Heart left ventricle (tissue), 16 donors: ENCODE results near the gene IL12A. TPM values are rescaled to one million over a fixed set of nuclear protein-coding genes. Genes with fewer than 3 reads are reported as not detected.

Experiments used
- ATAC-seq, 4 donors: fragments of 200-7000 bp; cut with Tn5 transposase; one replicate each; pipeline ENCODE4 v1.9.1; 2020 to 2022; ENCODE audit warnings: moderate library complexity in 4 of 4, mild to moderate bottlenecking in 3 of 4, moderate number of reproducible peaks in 1 of 4
- DNase-seq, 5 donors: peaks; one replicate each; pipeline ENCODE4 v3.0.0-alpha.2; 2020
- H3K27ac ChIP-seq, 12 donors: fragments of 200-600 bp; sonication (generic) in 4 of 12; one replicate each; pipeline versions ENCODE4 v1.5.0 to v1.8.0; 2016 to 2022; ENCODE audit warnings: mild to moderate bottlenecking in 2 of 12
- H3K27me3 ChIP-seq, 9 donors: fragments of 200-600 bp; sonication (generic) in 2 of 9; one replicate each; pipeline versions ENCODE4 v1.5.1 to v1.8.0; 2016 to 2022; ENCODE audit warnings: mild to moderate bottlenecking in 3 of 9
- H3K36me3 ChIP-seq, 9 donors: fragments of 200-600 bp; sonication (generic) in 2 of 9; one replicate each; pipeline versions ENCODE4 v1.5.0 to v1.8.0; 2018 to 2022; ENCODE audit warnings: mild to moderate bottlenecking in 2 of 9
- H3K4me1 ChIP-seq, 12 donors: fragments of 200-600 bp; sonication (generic) in 4 of 12; one replicate each; pipeline versions ENCODE4 v1.5.0 to v1.8.0; 2016 to 2022; ENCODE audit warnings: mild to moderate bottlenecking in 3 of 12
- H3K4me3 ChIP-seq, 12 donors: fragments of 200-600 bp; sonication (generic) in 4 of 12; one replicate each; pipeline versions ENCODE4 v1.5.0 to v1.8.0; 2017 to 2022; ENCODE audit warnings: mild to moderate bottlenecking in 9 of 12, moderate library complexity in 4 of 12
- H3K9me3 ChIP-seq, 12 donors: fragments of 200-600 bp; sonication (generic) in 4 of 12; one replicate each; pipeline versions ENCODE4 v1.5.0 to v1.8.0; 2016 to 2022; ENCODE audit warnings: mild to moderate bottlenecking in 1 of 12
- CTCF ChIP-seq, 12 donors: fragments of 200-600 bp; sonication (generic) in 4 of 12; IDR thresholded peaks; one replicate each; pipeline versions ENCODE4 v1.5.0 to v1.8.0; 2018 to 2022; ENCODE audit warnings: antibody characterized with exemption in 12 of 12, mild to moderate bottlenecking in 5 of 12
- POLR2A ChIP-seq, 2 donors: fragments of 450-650 bp; IDR thresholded peaks; one replicate each; pipeline ENCODE4 v1.6.1; 2017; ENCODE audit warnings: antibody characterized with exemption in 2 of 2, mild to moderate bottlenecking in 2 of 2, moderate library complexity in 2 of 2
- WGBS, 4 donors: extraction: QIAGEN DNeasy Blood & Tissue Kit in 2 of 4; methylation state at CpG; one replicate each; pipeline versions ENCODE4 v1.1.5 to v1.1.7; 2013 to 2018; 5-methylcytosine and 5-hydroxymethylcytosine counted together
- intact Hi-C, 10 donors: fragments of 100-400 bp; cut with DNase I; formaldehyde crosslinking; loops; one replicate each; pipeline versions ENCODE4 v1.11.1 to v1.14.2; 2022
- polyA plus RNA-seq, 2 donors: library from polyadenylated mRNA; stranded (reverse); fragments of 200-250 nt; gene quantifications; one replicate each; pipeline ENCODE4 v1.2.3, GENCODE V29; 2013
- total RNA-seq, 9 donors: library from RNA; depleted of rRNA in 2 of 9; stranded (reverse); fragments of >200 nt in 2 of 9; fragmentation: NEBNext Ultra II Directional in 3 of 9; extraction: Animal tissue kit (Norgen Biotek cat#: 25700) in 3 of 9; gene quantifications; one replicate each; pipeline versions ENCODE4 v1.1.0 to v1.2.4, GENCODE V29; 2016 to 2023
- donor health status: ischemic (EF 13 %, LVEDD 7.1; RV severe dilation, severe dysfunction).
- donor health status: healthy with polysubstance abuse.
- donor health status: DM: no; HTN: yes; CAD: no.
- donor health status: DM: no; HTN: no; CAD: no.
- donor health status: ischemic (EF 25% LVEDD 6.9; RV normal size, moderate dysfunction).
- donor health status: ischemic (EF 25% LVEDD 5.7; RV mildly dilated, moderate dysfunction).
- donor health status: healthy.
- donor health status: DM: yes; HTN: yes; CAD: no.
- donor health status: ischemic (EF 35%, LVEDD 5.7; RV mildly dilated, moderate dysfunction).
- donor health status: nonischemic (EF 11% LVEDD 7.7; RV severe dilation, severe dysfunction).
- donor health status: DM: yes; HTN: yes; CAD: no.
- donor health status: PGD.
- donor health status: ischemic (EF 29% LVEDD 5.4; RV normal size, mild dysfunction).
- donor health status: nonischemic (EF 23%, LVEDD 6.1; RV moderate dilation, normal function).

Gene IL12A
- total and polyA plus RNA-seq, 11 donors, result 0.42 to 3.3 (median 0.57) TPM

GRCh38 chr3:160001850-160002623 is 13.4 kb downstream of the IL12A start:
- TF ChIP-seq POLR2A (IDR thresholded peaks at IDR 0.05) (no peak), CTCF (IDR thresholded peaks at IDR 0.05) (no peak)
- 75 to 89% (median 83%) methylated on average over 7 of the region's 7 CpGs for WGBS, 4 donors
- Histone ChIP-seq H3K4me3 (no peak overlapping the region), H3K36me3 (no peaks in the 10 kb centered on the region), H3K9me3 (no peaks in the 10 kb centered on the region), H3K27ac (no peak overlapping the region), H3K4me1 (peaks cover 0 to 4% (median 0%) of the 10 kb centered on the region in 12 donors), H3K27me3 (no peaks in the 10 kb centered on the region)
- intact Hi-C loops, result loop anchor here (2.0 to 10.0 kb wide), 13 partner anchors 70 to 1157 kb away; no protein-coding TSS in a partner anchor
- ATAC-seq (no peak), DNase-seq (no peak)

- DNase-seq (peak; percentile 45 to 76 (median 62)), ATAC-seq (peak; percentile 69 to 91 (median 87))
- Histone ChIP-seq H3K36me3 (no peaks in the 10 kb centered on the region), H3K4me1 (peaks cover 0 to 4% (median 0%) of the 10 kb centered on the region in 12 donors), H3K9me3 (no peaks in the 10 kb centered on the region), H3K27ac (no peak overlapping the region), H3K4me3 (no peak overlapping the region), H3K27me3 (no peaks in the 10 kb centered on the region)
- TF ChIP-seq POLR2A (IDR thresholded peaks at IDR 0.05), result no peak
- peak; percentile 54 to 71 (median 62) for TF ChIP-seq CTCF (IDR thresholded peaks at IDR 0.05)
- intact Hi-C loops, result loop anchor here (2.0 to 10.0 kb wide), 13 partner anchors 71 to 1159 kb away; no protein-coding TSS in a partner anchor
- 13 to 18% (median 17%) methylated on average over 2 of the region's 2 CpGs for WGBS, 4 donors
Observed at GRCh38 chr3:160003520-160004128, 15.0 kb downstream of the IL12A start.

GRCh38 chr3:160005004-160005403 is 16.4 kb downstream of the IL12A start:
- Histone ChIP-seq H3K4me3 (no peak overlapping the region), H3K27ac (no peak overlapping the region), H3K27me3 (no peaks in the 10 kb centered on the region), H3K36me3 (no peaks in the 10 kb centered on the region), H3K9me3 (no peaks in the 10 kb centered on the region), H3K4me1 (peaks cover 0 to 4% (median 0%) of the 10 kb centered on the region in 12 donors)
- intact Hi-C loops, result loop anchor here in 9 of 10 donors (2.0 to 10.0 kb wide), 11 partner anchors 118 to 1160 kb away; no protein-coding TSS in a partner anchor
- no peak for TF ChIP-seq CTCF (IDR thresholded peaks at IDR 0.05)
- TF ChIP-seq POLR2A (IDR thresholded peaks at IDR 0.05), result no peak
- DNase-seq (no peak), ATAC-seq (no peak)
